Astrocyte (in vitro differentiated cells and primary cell): ENCODE data around the gene ALDH3A2. TPM values are rescaled to one million over a fixed set of nuclear protein-coding genes. Genes with fewer than 3 reads are reported as not detected.

Experiments used
- DNase-seq: peaks from one replicate; pipeline ENCODE4 v3.0.0-alpha.2; 2010; ENCODE audit warnings: low read depth
- FAIRE-seq: peaks from 2 replicates; lab custom pipeline; 2011; peaks lifted over from hg19 to GRCh38; lab: Jason Lieb, UNC
- H2AFZ ChIP-seq: 2 replicates; pipeline ENCODE4 v1.6.0; 2012; ENCODE audit warnings: low read depth, low read length, inconsistent platforms
- H3K27ac ChIP-seq: 2 replicates; pipeline ENCODE4 v1.5.1; 2011; ENCODE audit warnings: low read depth, low read length, inconsistent platforms
- H3K27me3 ChIP-seq: 2 replicates; pipeline ENCODE4 v1.6.0; 2011; ENCODE audit warnings: low read length, inconsistent platforms; ENCODE audit not compliant: insufficient read depth
- H3K36me3 ChIP-seq: 2 replicates; pipeline ENCODE4 v1.5.1; 2011; ENCODE audit warnings: low read length, inconsistent platforms; ENCODE audit not compliant: insufficient read depth
- H3K4me1 ChIP-seq: 2 replicates; pipeline ENCODE4 v1.5.1; 2011; ENCODE audit warnings: low read length, inconsistent platforms; ENCODE audit not compliant: insufficient read depth
- H3K4me2 ChIP-seq: 2 replicates; pipeline ENCODE4 v1.6.0; 2012; ENCODE audit warnings: low read length, inconsistent platforms
- H3K4me3 ChIP-seq: 2 replicates; pipeline ENCODE4 v1.5.1; 2011; ENCODE audit warnings: low read depth, mild to moderate bottlenecking, low read length, inconsistent platforms; ENCODE audit not compliant: insufficient read depth
- H3K79me2 ChIP-seq: 2 replicates; pipeline ENCODE4 v1.6.0; 2012; ENCODE audit warnings: mild to moderate bottlenecking, low read length, inconsistent platforms; ENCODE audit not compliant: insufficient read depth
- H3K9ac ChIP-seq: 2 replicates; pipeline ENCODE4 v1.6.0; 2012; ENCODE audit warnings: mild to moderate bottlenecking, low read length, inconsistent platforms
- H3K9me3 ChIP-seq: 2 replicates; pipeline ENCODE4 v1.5.1; 2012; ENCODE audit warnings: low read depth, mild to moderate bottlenecking, low read length, inconsistent platforms; ENCODE audit not compliant: insufficient read depth
- H4K20me1 ChIP-seq: 2 replicates; pipeline ENCODE4 v1.6.0; 2012; ENCODE audit warnings: low read length, inconsistent platforms; ENCODE audit not compliant: insufficient read depth
- H3K27ac Mint-ChIP-seq: one replicate; pipeline ENCODE4 v1.8.0; 2021; ENCODE audit warnings: mild to moderate bottlenecking, mixed read lengths; ENCODE audit not compliant: unreplicated experiment
- H3K27me3 Mint-ChIP-seq: one replicate; pipeline ENCODE4 v1.8.0; 2021; ENCODE audit warnings: low read depth, mixed read lengths; ENCODE audit not compliant: unreplicated experiment
- H3K36me3 Mint-ChIP-seq: one replicate; pipeline ENCODE4 v1.8.0; 2021; ENCODE audit warnings: low read depth, mixed read lengths; ENCODE audit not compliant: unreplicated experiment
- H3K4me1 Mint-ChIP-seq: one replicate; pipeline ENCODE4 v1.8.0; 2021; ENCODE audit warnings: low read depth, mixed read lengths; ENCODE audit not compliant: unreplicated experiment
- H3K4me3 Mint-ChIP-seq: one replicate; pipeline ENCODE4 v1.8.0; 2021; ENCODE audit warnings: mild to moderate bottlenecking, moderate library complexity, mixed read lengths; ENCODE audit not compliant: unreplicated experiment
- H3K9me3 Mint-ChIP-seq: one replicate; pipeline ENCODE4 v1.8.0; 2021; ENCODE audit warnings: mild to moderate bottlenecking, mixed read lengths; ENCODE audit not compliant: unreplicated experiment
- EZH2 ChIP-seq: IDR thresholded peaks from 2 replicates; pipeline ENCODE4 v1.6.1; 2012; ENCODE audit warnings: mild to moderate bottlenecking, low read length, inconsistent platforms; ENCODE audit not compliant: insufficient read depth
- total RNA-seq: library from RNA; stranded (reverse); gene quantifications from 2 replicates; pipeline ENCODE4 v1.2.1, GENCODE V29; 2021
- TF ChIP-seq, protein P1 (sequence below): IDR thresholded peaks from 2 replicates; pipeline ENCODE4 v1.5.1; 2011; ENCODE audit warnings: low read depth, mild to moderate bottlenecking, inconsistent platforms, low read length, moderate library complexity; ENCODE audit not compliant: insufficient read depth

Gene ALDH3A2
- total RNA-seq, 1 donor from 2014 or later: 13.8 TPM

DNA sequence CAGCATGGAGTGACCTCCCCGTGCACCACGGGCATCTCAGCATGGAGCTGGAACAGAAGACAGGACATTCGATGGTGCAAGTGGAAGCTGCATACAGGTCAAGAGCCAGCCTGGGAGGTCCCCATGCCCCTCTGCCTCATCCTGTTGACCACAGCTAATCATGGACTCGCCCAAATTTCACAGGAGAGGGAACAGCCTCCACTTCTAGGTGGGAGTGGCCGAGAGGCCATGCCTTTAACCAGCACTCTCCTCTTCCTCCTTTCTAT, 71.6 kb downstream of the ALDH3A2 start:
- FAIRE-seq: no peak
- Histone ChIP-seq H3K36me3 (no peaks in the 10 kb centered on the region), H3K27ac (no peak overlapping the region), H3K27me3 (peaks cover 4% of the 10 kb centered on the region), H3K79me2 (no peaks in the 10 kb centered on the region), H3K4me3 (no peak overlapping the region), H3K9ac (no peak overlapping the region), H3K4me2 (no peak overlapping the region), H3K4me1 (no peaks in the 10 kb centered on the region), H4K20me1 (no peaks in the 10 kb centered on the region), H3K9me3 (no peaks in the 10 kb centered on the region), H2AFZ (no peak overlapping the region)
- H3K27ac Mint-ChIP-seq: no peak overlapping the region
- no peaks in the 10 kb centered on the region for H3K36me3 Mint-ChIP-seq
- peaks cover 21% of the 10 kb centered on the region for H3K27me3 Mint-ChIP-seq
- DNase-seq: no peak
- H3K9me3 Mint-ChIP-seq: no peaks in the 10 kb centered on the region
- TF ChIP-seq EZH2: no peak
- TF ChIP-seq, protein P1, sequence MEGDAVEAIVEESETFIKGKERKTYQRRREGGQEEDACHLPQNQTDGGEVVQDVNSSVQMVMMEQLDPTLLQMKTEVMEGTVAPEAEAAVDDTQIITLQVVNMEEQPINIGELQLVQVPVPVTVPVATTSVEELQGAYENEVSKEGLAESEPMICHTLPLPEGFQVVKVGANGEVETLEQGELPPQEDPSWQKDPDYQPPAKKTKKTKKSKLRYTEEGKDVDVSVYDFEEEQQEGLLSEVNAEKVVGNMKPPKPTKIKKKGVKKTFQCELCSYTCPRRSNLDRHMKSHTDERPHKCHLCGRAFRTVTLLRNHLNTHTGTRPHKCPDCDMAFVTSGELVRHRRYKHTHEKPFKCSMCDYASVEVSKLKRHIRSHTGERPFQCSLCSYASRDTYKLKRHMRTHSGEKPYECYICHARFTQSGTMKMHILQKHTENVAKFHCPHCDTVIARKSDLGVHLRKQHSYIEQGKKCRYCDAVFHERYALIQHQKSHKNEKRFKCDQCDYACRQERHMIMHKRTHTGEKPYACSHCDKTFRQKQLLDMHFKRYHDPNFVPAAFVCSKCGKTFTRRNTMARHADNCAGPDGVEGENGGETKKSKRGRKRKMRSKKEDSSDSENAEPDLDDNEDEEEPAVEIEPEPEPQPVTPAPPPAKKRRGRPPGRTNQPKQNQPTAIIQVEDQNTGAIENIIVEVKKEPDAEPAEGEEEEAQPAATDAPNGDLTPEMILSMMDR: no peak
- H3K4me1 Mint-ChIP-seq: peaks cover 3% of the 10 kb centered on the region
- H3K4me3 Mint-ChIP-seq: no peak overlapping the region

DNA sequence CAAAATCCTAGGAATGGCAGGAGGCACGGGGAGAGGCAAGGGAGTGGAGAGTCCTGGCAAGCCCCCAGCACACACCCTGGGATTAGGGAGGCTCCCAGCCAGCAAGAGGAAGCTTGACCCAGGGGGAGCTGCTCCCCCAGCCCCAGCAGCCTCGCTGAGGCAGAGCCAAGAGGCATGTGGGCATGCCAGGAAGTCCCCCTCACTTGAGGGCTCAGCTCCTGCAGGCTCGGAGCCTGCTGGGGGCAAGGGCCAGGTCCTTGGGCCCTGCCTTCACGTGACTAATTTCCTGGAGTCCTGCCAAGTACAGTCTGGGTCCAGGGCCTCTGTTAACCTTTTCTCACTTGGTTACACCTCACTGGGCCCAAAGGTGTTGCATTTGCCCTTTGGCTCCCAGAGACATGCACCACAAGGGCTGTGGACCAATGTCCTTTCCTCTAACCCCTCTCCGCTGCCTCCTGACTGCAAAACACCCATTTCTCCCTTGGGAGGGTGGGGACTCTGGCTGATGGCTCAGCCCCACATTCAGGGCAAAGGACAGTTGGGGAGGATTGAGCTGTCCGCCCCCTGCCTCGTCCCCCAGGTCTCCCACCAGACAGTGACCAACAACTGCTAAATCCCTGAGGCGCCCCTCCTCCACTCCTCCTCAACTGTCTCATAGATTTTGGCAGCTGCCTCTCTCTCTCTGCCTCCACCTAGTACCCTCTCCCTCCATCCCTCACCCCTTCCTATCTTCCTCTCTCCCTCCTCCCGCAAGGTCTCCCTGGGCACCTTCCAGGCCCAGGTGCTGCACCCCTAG, 72.3 kb downstream of the ALDH3A2 start:
- no peak overlapping the region for H3K27ac Mint-ChIP-seq
- FAIRE-seq: no peak
- H3K4me1 Mint-ChIP-seq: peaks cover 3% of the 10 kb centered on the region
- Histone ChIP-seq H3K4me3 (no peak overlapping the region), H3K27ac (no peak overlapping the region), H3K4me2 (no peak overlapping the region), H3K9ac (no peak overlapping the region), H3K79me2 (no peaks in the 10 kb centered on the region), H2AFZ (no peak overlapping the region), H3K9me3 (no peaks in the 10 kb centered on the region), H4K20me1 (no peaks in the 10 kb centered on the region), H3K36me3 (no peaks in the 10 kb centered on the region), H3K27me3 (peaks cover 4% of the 10 kb centered on the region), H3K4me1 (no peaks in the 10 kb centered on the region)
- H3K9me3 Mint-ChIP-seq: no peaks in the 10 kb centered on the region
- H3K36me3 Mint-ChIP-seq: no peaks in the 10 kb centered on the region
- no peak for DNase-seq
- no peak overlapping the region for H3K4me3 Mint-ChIP-seq
- H3K27me3 Mint-ChIP-seq: peaks cover 27% of the 10 kb centered on the region
- TF ChIP-seq, protein P1: no peak
- TF ChIP-seq EZH2: no peak

- H3K36me3 ChIP-seq: no peaks in the 10 kb centered on the region
- peaks cover 23% of the 10 kb centered on the region for H3K27me3 Mint-ChIP-seq
- no peaks in the 10 kb centered on the region for H3K36me3 Mint-ChIP-seq
- no peak overlapping the region for H3K9ac ChIP-seq
- no peak for TF ChIP-seq EZH2
- TF ChIP-seq, protein P1: no peak
- H3K4me1 ChIP-seq: no peaks in the 10 kb centered on the region
- FAIRE-seq (no peak), DNase-seq (no peak)
- no peaks in the 10 kb centered on the region for H3K9me3 ChIP-seq
- H3K27me3 ChIP-seq: peaks cover 4% of the 10 kb centered on the region
- H3K4me2 ChIP-seq: peak overlapping the region; percentile 63
- no peak overlapping the region for H3K4me3 Mint-ChIP-seq
- no peaks in the 10 kb centered on the region for H3K79me2 ChIP-seq
- H3K4me1 Mint-ChIP-seq: peaks cover 3% of the 10 kb centered on the region
- H3K9me3 Mint-ChIP-seq: no peaks in the 10 kb centered on the region
- no peak overlapping the region for H3K27ac ChIP-seq
- no peak overlapping the region for H3K4me3 ChIP-seq
- H2AFZ ChIP-seq: no peak overlapping the region
- no peak overlapping the region for H3K27ac Mint-ChIP-seq
- no peaks in the 10 kb centered on the region for H4K20me1 ChIP-seq
Measured at GRCh38 chr17:19723964-19724363, 75.4 kb downstream of the ALDH3A2 start.
